HUES6 (cell line): ENCODE measurements around the gene TIAM2.

Experiments used
- H3K27ac ChIP-seq: 2 replicates; pipeline ENCODE4 v1.7.0; 2013; ENCODE audit warnings: low read depth, mild to moderate bottlenecking, low read length, inconsistent platforms
- H3K27me3 ChIP-seq: 2 replicates; pipeline ENCODE4 v1.6.1; 2013; ENCODE audit warnings: low read length; ENCODE audit not compliant: control insufficient read depth, insufficient read depth
- H3K36me3 ChIP-seq: 2 replicates; pipeline ENCODE4 v1.6.1; 2013; ENCODE audit warnings: low read length; ENCODE audit not compliant: control insufficient read depth, insufficient read depth
- H3K4me1 ChIP-seq: 2 replicates; pipeline ENCODE4 v1.6.1; 2013; ENCODE audit warnings: low read length; ENCODE audit not compliant: control insufficient read depth, insufficient read depth
- H3K4me3 ChIP-seq: 2 replicates; pipeline ENCODE4 v1.5.1; 2013; ENCODE audit warnings: low read depth, low read length
- H3K9ac ChIP-seq: one replicate; pipeline ENCODE4 v1.6.1; 2013; ENCODE audit warnings: mild to moderate bottlenecking, low read length
- H3K9me3 ChIP-seq: 2 replicates; pipeline ENCODE4 v1.6.1; 2013; ENCODE audit warnings: low read depth, low read length; ENCODE audit not compliant: control insufficient read depth, insufficient read depth

Gene TIAM2

DNA sequence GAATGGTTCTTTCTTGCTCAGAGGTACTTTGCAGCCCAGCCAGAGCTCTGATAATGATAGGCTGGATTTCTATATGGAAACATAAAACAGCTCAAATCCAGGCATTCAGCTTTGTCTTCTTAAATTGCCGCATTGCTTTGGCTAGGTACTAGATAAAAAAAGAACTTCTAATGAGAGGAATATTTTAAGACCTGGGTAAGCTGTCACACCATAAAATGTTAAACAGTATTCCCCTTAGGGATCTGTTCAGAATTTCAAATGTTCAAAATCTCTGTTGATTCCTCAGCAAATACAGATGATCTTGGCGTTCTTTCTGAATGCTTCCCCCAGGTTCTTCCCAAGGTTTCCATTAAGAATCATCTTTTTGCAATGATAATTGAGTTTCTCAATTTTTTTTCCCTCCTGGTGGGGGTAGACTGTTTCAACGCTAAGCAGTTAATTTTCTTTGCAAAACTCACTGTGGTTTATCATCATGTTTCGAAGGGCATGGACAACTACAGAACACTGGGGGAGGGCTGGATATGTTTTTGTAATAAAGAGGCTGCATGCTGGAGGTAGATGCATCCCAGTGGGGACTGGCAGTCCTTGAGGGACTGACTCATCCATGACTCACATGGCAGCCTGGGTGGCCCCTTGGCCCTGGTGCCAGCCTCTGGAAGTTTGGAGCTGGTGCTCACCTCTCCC lies 31.0 kb downstream of the TIAM2 start:
- peaks cover 12% of the 10 kb centered on the region for H3K4me1 ChIP-seq

DNA sequence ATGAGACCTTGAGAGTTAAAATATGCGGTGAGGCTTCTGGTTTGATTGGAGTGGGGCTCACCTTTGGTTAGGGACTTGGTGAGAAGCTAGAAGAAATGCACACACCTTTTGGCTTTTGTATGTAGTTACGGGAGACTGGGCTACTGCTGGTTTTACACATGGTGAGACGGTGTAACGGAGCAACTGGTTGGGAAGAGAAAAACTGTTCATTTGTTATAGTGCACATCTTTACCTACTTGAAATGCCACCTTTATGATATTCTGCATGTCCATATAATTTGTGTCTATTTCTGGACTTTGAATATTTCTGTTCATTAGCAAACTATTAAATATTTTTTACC lies 31.6 kb downstream of the TIAM2 start:
- Histone ChIP-seq H3K9ac (no peak overlapping the region), H3K4me3 (no peak overlapping the region), H3K36me3 (no peaks in the 10 kb centered on the region; the same call in 1 of the 2 replicates), H3K27ac (no peak overlapping the region), H3K4me1 (peaks cover 12% of the 10 kb centered on the region), H3K27me3 (no peaks in the 10 kb centered on the region), H3K9me3 (no peaks in the 10 kb centered on the region)

More for the DNA sequence above, 31.0 kb downstream of the TIAM2 start:
- H3K4me3 ChIP-seq, result no peak overlapping the region
- H3K9me3 ChIP-seq, result no peaks in the 10 kb centered on the region
- no peak overlapping the region for H3K27ac ChIP-seq
- no peaks in the 10 kb centered on the region; the same call in 1 of the 2 replicates for H3K36me3 ChIP-seq
- H3K27me3 ChIP-seq, result no peaks in the 10 kb centered on the region
- no peak overlapping the region for H3K9ac ChIP-seq

DNA sequence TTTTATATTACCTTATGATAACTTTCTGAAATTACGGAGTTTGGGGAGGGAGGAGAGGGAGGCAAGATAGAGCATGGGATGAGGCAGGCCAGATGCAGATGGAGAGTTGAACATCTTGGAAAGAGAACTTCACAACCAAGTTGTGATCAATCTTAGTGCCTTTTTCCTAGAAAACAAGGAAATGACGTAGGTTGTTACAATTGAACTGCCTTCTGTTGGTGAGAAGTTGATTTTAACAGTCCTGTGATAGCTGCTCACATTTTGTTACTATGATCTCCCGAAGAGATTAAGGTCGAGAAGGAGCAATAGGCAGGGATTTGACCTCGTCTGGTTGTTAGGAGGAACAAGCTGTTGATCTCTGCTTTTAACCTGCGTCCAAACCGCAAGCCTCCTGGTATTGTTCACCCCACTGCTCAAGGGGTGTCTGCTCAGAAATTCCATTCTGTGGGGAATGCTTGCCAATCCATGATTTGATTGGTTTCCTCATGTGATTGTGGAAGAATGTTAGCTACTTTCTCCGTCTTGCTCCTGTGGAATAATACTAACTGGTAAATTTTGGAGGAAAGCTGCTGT lies 35.1 kb downstream of the TIAM2 start:
- Histone ChIP-seq H3K9ac (no peak overlapping the region), H3K36me3 (no peaks in the 10 kb centered on the region), H3K4me3 (no peak overlapping the region), H3K4me1 (peaks cover 12% of the 10 kb centered on the region), H3K9me3 (peaks cover 6% of the 10 kb centered on the region), H3K27ac (no peak overlapping the region), H3K27me3 (no peaks in the 10 kb centered on the region)

DNA sequence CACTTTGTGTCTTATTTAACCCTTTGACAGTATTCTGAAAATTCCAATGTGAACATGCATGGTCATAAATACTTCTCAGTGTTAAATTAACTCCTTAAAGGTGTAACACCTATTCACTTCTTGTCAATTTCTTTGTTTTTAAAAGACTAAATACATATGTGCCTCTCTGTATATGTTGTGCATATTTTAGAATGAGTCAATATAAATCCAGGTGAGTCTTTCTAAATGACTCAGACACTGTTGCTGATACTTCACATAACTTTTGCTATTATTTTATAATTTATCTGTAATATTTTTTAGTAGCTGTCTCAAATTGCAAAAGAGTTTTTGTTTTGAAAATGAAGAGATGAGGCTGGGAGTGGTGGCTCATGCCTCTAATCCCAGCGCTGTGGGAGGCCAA lies 36.0 kb downstream of the TIAM2 start:
- no peaks in the 10 kb centered on the region for H3K36me3 ChIP-seq
- H3K27me3 ChIP-seq, result no peaks in the 10 kb centered on the region
- H3K4me1 ChIP-seq, result peaks cover 8% of the 10 kb centered on the region
- peaks cover 6% of the 10 kb centered on the region for H3K9me3 ChIP-seq
- H3K9ac ChIP-seq, result no peak overlapping the region
- no peak overlapping the region for H3K27ac ChIP-seq
- no peak overlapping the region for H3K4me3 ChIP-seq

DNA sequence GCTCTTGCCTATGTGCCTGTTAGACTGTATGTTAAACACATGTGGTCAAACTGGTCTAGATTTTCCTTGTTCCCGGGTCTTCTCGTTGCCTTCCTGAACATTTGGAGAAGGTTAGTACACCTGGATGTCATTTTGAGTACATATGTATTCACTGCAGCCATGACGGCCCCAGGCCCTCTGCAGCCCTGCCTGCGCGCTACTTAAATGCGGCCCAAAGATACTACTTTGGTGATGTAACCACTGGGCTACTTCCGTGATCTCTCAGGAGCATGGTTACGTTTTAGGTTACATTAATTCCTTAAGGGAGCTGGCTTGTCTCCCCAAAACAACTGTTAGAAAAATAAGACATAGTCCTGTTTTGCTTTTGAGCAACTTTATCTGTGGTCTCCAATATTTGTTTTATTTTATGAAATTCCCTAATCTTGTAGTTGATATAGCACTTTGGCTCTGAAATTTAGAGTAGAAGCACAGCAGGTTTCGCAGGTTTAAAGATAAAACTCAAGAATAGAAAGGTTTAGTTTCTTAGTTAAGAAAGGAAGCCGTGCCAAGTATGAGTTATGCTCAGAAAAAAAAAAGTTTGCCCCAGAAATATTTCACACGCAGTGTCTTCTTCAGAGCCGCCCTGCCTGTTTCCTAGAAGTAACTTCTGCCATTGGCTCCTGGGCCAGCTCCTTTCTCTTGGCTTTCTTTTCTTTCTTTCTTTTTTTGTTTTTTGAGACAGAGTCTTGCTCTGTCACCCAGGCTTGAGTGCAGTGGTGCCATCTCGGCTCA lies 38.1 kb downstream of the TIAM2 start:
- peaks cover 6% of the 10 kb centered on the region for H3K4me1 ChIP-seq

GRCh38 chr6:155036907-155037306 lies 41.8 kb downstream of the TIAM2 start:
- H3K9ac ChIP-seq, result no peak overlapping the region
- no peak overlapping the region for H3K4me3 ChIP-seq
- no peak overlapping the region for H3K27ac ChIP-seq
- H3K9me3 ChIP-seq, result peaks cover 6% of the 10 kb centered on the region
- H3K4me1 ChIP-seq, result peaks cover 34% of the 10 kb centered on the region
- no peaks in the 10 kb centered on the region for H3K36me3 ChIP-seq
- no peaks in the 10 kb centered on the region for H3K27me3 ChIP-seq

More for the DNA sequence above, 38.1 kb downstream of the TIAM2 start:
- Histone ChIP-seq H3K27ac (no peak overlapping the region), H3K36me3 (no peaks in the 10 kb centered on the region), H3K9ac (no peak overlapping the region), H3K27me3 (no peaks in the 10 kb centered on the region), H3K4me3 (no peak overlapping the region), H3K9me3 (peaks cover 6% of the 10 kb centered on the region)

GRCh38 chr6:155038104-155038503 lies 43.0 kb downstream of the TIAM2 start:
- Histone ChIP-seq H3K9ac (peak overlapping the region; percentile 19), H3K27ac (no peak overlapping the region), H3K9me3 (peaks cover 6% of the 10 kb centered on the region), H3K4me3 (no peak overlapping the region), H3K27me3 (no peaks in the 10 kb centered on the region), H3K4me1 (peaks cover 43% of the 10 kb centered on the region), H3K36me3 (no peaks in the 10 kb centered on the region)

DNA sequence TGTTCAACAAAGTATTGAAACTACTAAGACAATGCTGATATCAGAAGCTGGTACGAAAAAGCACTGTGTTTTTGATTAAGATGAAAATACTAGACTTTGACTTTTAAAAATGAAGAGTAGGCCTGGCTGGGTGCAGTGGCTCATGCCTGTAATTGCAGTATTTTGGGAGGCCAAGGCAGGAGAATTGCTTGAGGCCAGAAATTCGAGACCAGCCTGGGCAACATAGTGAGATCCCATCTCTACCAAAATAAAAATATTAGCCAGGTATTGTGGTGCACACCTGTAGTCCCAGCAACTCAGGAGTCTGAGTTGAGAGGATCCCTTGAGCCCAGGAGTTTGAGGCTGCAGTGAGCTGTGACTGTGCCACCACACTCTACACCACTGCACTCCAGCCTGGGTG lies 43.4 kb downstream of the TIAM2 start:
- H3K4me3 ChIP-seq, result no peak overlapping the region
- H3K4me1 ChIP-seq, result peaks cover 43% of the 10 kb centered on the region
- H3K9ac ChIP-seq, result no peak overlapping the region
- H3K27me3 ChIP-seq, result no peaks in the 10 kb centered on the region
- peaks cover 6% of the 10 kb centered on the region for H3K9me3 ChIP-seq
- H3K36me3 ChIP-seq, result no peaks in the 10 kb centered on the region
- H3K27ac ChIP-seq, result no peak overlapping the region

GRCh38 chr6:155039618-155040017 lies 44.5 kb downstream of the TIAM2 start:
- Histone ChIP-seq H3K36me3 (no peaks in the 10 kb centered on the region), H3K9ac (no peak overlapping the region), H3K27ac (no peak overlapping the region), H3K4me1 (peaks cover 43% of the 10 kb centered on the region), H3K27me3 (no peaks in the 10 kb centered on the region), H3K4me3 (no peak overlapping the region), H3K9me3 (peaks cover under 1% of the 10 kb centered on the region)

GRCh38 chr6:155040154-155040553 lies 45.0 kb downstream of the TIAM2 start:
- H3K36me3 ChIP-seq, result no peaks in the 10 kb centered on the region
- H3K27ac ChIP-seq, result no peak overlapping the region
- H3K9ac ChIP-seq, result no peak overlapping the region
- no peaks in the 10 kb centered on the region for H3K9me3 ChIP-seq
- peaks cover 43% of the 10 kb centered on the region for H3K4me1 ChIP-seq
- no peak overlapping the region for H3K4me3 ChIP-seq
- H3K27me3 ChIP-seq, result no peaks in the 10 kb centered on the region
